Mesothelial cell of epicardium (in vitro differentiated cells): Measurements from ENCODE around the gene WNT7B. TPM values are rescaled to one million over a fixed set of nuclear protein-coding genes. Genes with fewer than 3 reads are reported as not detected.

Source experiments
- DNase-seq, 2 experiments: peaks; one replicate each; pipeline ENCODE4 v3.0.0; 2021; ENCODE audit warnings: low spot score in 2 of 2; ENCODE audit not compliant: unreplicated experiment in 2 of 2
- H3K27ac Mint-ChIP-seq: 2 replicates; pipeline ENCODE4 v1.8.0; 2021; ENCODE audit warnings: mixed read lengths
- H3K27me3 Mint-ChIP-seq: 2 replicates; pipeline ENCODE4 v1.8.0; 2021; ENCODE audit warnings: low read depth, mixed read lengths
- H3K36me3 Mint-ChIP-seq: 2 replicates; pipeline ENCODE4 v1.8.0; 2021; ENCODE audit warnings: mixed read lengths
- H3K4me1 Mint-ChIP-seq: 2 replicates; pipeline ENCODE4 v1.8.0; 2021; ENCODE audit warnings: mixed read lengths
- H3K4me3 Mint-ChIP-seq: 2 replicates; pipeline ENCODE4 v1.8.0; 2021; ENCODE audit warnings: mild to moderate bottlenecking, moderate library complexity, mixed read lengths
- H3K9me3 Mint-ChIP-seq: 2 replicates; pipeline ENCODE4 v1.8.0; 2021; ENCODE audit warnings: mixed read lengths
- total RNA-seq: library from RNA; stranded (reverse); gene quantifications from 3 replicates; pipeline ENCODE4 v1.2.1, GENCODE V29; 2021
- TF ChIP-seq, protein P1 (sequence below): fragments of 200-600 bp; sonication (generic); IDR thresholded peaks from one replicate; pipeline ENCODE4 v1.5.0; 2021; ENCODE audit warnings: antibody characterized with exemption; ENCODE audit not compliant: unreplicated experiment

WNT7B gene
- total RNA-seq, 1 donor from 2014 or later, result 12.0 TPM

DNA sequence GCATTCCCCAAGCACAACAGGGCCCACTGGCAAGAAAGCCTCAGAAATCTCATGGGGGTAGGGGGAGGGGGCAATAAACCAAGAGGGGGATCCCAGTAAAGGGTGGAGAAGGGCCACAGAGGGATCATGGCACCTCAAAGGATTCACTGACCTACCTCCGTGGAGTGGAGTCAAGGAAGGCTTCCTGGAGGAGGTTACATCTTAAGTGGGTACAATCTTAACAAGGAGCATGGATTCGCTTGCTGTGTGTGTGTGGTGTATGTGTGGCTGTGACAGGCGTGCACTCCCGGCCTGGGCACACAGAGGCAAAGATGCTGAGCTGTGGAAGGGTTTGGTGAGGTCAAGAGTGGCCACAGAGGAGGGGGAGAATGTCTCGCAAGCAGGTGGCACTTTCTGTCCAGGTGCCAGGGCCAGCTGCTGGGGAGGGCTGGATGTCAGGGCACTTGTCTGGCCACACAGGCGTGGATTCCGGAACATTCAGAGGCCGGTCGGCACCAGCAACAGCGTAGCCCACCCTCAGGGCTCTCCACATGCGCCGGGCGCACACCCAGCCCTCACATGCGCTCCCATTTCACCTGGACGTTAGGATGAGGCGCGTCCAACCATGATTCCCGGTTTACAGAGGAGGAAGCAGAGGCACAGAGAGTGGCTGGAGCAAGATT is 43.3 kb downstream of the WNT7B start:
- H3K27ac Mint-ChIP-seq, result no peak overlapping the region

DNA sequence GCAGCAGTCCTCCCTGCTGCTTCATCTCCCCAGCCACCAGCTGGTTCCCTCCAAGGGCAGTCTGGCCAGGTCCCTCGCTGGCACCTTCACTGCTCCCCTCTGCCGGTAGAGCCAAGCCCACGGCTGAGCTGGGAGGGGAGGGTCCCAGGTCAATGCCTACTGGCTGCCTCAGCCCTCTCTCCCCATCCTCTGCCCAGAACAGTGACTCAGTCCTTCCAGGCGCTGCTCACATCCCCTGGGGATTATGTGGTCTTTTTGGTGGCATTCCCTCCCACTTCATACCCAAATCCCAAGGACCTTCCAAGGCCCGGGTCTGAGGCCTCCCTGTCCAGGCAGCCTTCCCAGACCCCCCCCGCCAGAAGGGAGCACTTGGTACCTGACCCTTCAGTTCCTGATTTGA is 44.9 kb downstream of the WNT7B start:
- H3K27me3 Mint-ChIP-seq, result no peaks in the 10 kb centered on the region
- H3K4me1 Mint-ChIP-seq, result peaks cover 11% of the 10 kb centered on the region
- H3K27ac Mint-ChIP-seq, result no peak overlapping the region
- DNase-seq, result no peak
- TF ChIP-seq, protein P1, sequence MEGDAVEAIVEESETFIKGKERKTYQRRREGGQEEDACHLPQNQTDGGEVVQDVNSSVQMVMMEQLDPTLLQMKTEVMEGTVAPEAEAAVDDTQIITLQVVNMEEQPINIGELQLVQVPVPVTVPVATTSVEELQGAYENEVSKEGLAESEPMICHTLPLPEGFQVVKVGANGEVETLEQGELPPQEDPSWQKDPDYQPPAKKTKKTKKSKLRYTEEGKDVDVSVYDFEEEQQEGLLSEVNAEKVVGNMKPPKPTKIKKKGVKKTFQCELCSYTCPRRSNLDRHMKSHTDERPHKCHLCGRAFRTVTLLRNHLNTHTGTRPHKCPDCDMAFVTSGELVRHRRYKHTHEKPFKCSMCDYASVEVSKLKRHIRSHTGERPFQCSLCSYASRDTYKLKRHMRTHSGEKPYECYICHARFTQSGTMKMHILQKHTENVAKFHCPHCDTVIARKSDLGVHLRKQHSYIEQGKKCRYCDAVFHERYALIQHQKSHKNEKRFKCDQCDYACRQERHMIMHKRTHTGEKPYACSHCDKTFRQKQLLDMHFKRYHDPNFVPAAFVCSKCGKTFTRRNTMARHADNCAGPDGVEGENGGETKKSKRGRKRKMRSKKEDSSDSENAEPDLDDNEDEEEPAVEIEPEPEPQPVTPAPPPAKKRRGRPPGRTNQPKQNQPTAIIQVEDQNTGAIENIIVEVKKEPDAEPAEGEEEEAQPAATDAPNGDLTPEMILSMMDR, result no peak
- H3K4me3 Mint-ChIP-seq, result no peak overlapping the region
- no peaks in the 10 kb centered on the region for H3K36me3 Mint-ChIP-seq
- no peaks in the 10 kb centered on the region for H3K9me3 Mint-ChIP-seq

More for the DNA sequence above, 43.3 kb downstream of the WNT7B start:
- no peaks in the 10 kb centered on the region for H3K27me3 Mint-ChIP-seq
- H3K4me3 Mint-ChIP-seq, result no peak overlapping the region
- H3K4me1 Mint-ChIP-seq, result peaks cover 11% of the 10 kb centered on the region
- TF ChIP-seq, protein P1, result no peak
- H3K36me3 Mint-ChIP-seq, result peaks cover 5% of the 10 kb centered on the region
- no peak for DNase-seq
- H3K9me3 Mint-ChIP-seq, result peaks cover 4% of the 10 kb centered on the region

DNA sequence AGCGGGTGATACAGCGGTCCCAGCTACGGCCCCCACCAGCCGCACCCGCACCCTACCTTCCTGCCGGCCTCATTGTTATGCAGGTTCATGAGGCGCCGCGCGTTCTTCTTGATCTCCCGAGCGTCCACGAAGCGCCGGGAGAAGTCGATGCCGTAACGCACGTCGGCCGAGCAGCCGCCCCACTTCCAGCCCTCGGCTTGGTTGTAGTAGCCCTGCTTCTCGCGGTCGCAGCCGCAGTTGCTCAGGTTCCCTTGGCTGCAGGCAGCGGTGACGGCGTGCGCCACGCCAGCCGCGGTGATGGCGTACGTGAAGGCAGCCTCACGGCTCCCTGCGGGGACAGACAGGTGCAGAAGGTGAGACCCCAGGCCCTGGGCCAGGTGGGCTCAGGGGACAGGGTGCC is 45.9 kb downstream of the WNT7B start:
- Mint-ChIP-seq H3K4me3 (no peak overlapping the region), H3K9me3 (no peaks in the 10 kb centered on the region), H3K36me3 (no peaks in the 10 kb centered on the region), H3K27ac (no peak overlapping the region), H3K27me3 (no peaks in the 10 kb centered on the region), H3K4me1 (peaks cover 11% of the 10 kb centered on the region)
- TF ChIP-seq, protein P1, result no peak
- no peak for DNase-seq

DNA sequence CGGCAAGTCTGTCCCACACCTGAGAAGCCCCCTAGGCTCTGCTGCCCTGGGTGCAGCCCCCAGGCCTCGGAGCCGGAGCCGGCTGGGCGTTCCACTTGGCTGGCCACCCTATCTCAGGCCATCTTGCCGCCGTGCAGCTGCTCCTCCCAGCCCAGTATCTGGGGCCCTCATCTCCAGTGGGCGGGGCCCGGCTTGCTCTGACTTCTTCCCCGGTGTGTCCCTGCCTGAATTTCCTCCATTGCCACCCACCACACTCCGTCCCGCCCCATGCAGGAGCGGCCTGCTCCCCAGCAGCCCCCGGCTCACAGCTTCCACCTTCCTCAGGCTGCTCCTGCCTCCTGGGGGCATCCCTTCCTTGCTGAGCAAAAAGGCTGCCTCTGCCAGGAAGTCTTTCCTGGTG is 46.6 kb downstream of the WNT7B start:
- no peak for DNase-seq
- TF ChIP-seq, protein P1, result no peak
- no peak overlapping the region for H3K4me3 Mint-ChIP-seq
- no peaks in the 10 kb centered on the region for H3K27me3 Mint-ChIP-seq
- peaks cover 9% of the 10 kb centered on the region for H3K4me1 Mint-ChIP-seq
- H3K36me3 Mint-ChIP-seq, result no peaks in the 10 kb centered on the region
- no peak overlapping the region for H3K27ac Mint-ChIP-seq
- H3K9me3 Mint-ChIP-seq, result no peaks in the 10 kb centered on the region

DNA sequence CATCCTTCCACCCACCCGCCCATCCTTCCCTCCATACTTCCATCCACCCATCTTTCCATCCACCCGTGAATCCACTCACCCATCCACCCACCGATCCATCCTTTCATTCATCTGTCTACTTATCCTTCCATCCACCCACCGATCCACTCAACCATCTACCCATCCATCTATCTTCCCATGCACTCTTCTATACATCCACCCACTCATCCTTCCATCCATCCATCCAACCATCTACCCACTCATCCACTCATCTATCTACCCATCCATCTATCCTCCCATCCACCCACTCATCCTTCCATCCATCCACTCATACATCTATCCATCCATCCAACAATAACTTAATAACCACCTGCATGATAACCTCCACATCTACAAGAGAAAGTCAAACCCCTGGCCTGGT is 47.3 kb downstream of the WNT7B start:
- TF ChIP-seq, protein P1, result no peak
- Mint-ChIP-seq H3K9me3 (no peaks in the 10 kb centered on the region), H3K27ac (no peak overlapping the region), H3K4me1 (peaks cover 3% of the 10 kb centered on the region), H3K36me3 (no peaks in the 10 kb centered on the region), H3K4me3 (no peak overlapping the region), H3K27me3 (no peaks in the 10 kb centered on the region)
- no peak for DNase-seq
